ENCODE results near the gene SLC25A19. TPM values are rescaled to one million over a fixed set of nuclear protein-coding genes. Genes with fewer than 3 reads are reported as not detected.

Gene SLC25A19
- total RNA-seq, 2 donors from 2014 or later, result 53.0 to 140 TPM

DNA sequence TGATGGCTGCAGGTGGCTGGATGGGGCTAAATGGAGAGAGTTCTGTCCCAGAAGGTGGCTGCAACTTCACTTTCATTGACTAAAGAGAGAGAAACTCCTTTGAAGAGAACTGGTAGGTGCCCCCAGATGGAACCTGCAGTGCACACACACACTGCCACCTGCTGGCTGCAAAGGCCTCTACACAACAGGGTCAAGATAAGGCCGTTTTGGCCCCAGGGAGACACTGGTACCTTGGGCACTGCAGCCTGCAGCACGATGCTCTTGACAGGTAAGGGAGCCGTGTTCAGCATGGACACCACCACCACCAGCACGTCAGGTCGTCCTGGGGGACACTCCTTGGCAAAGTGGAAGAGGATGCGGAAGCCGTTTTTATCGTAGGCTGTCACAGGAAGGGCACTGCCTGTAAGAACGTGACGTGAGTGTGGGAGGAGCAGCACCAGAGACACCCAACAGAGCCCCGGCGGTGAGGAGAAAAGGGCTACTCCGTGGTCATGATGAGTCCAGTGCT is 50.5 kb downstream of the SLC25A19 start:
- peaks cover 20 to 33% of the 10 kb centered on the region in 2 donors for H3K4me1 Mint-ChIP-seq (ENCODE audit: low read depth in 2 of 2)
- peak overlapping the region; percentile 34 for H3K4me3 Mint-ChIP-seq
- H3K36me3 Mint-ChIP-seq, result peaks cover 17% of the 10 kb centered on the region
- H3K9me3 Mint-ChIP-seq, result no peaks in the 10 kb centered on the region
- DNase-seq (ENCODE audit: low spot score) (peak; percentile 70), ATAC-seq (peak; percentile 67 to 70)
- peak overlapping the region; percentile 44 to 69 for H3K27ac Mint-ChIP-seq
- H3K27me3 Mint-ChIP-seq, result no peaks in the 10 kb centered on the region

DNA sequence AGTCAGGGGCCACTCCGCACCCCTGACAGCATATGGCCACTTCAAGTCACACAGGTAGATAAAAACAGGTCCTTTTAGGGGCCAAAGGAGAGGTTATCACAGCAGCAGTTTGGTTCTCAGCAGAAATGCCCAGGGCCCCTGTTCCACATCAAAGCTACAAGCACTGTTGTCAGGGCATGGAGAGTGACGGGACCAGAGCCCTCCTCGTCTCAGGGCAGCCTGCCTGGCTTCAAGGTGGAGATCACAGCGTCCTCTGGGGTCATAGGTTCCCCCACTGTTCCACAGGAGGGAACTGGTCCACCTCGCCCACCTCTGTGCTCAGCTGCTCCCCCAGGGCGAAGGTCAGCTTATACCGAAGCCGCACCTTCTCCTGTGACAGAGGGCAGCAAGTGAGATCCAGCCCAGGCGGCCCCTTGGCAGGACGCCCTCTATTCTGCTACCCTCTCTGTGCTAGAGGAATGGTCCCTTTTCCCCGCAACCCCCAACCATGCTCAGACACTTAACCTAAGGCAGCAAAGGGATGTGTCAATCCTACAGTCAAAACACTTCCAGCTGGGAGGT is 51.1 kb downstream of the SLC25A19 start:
- Mint-ChIP-seq H3K4me1 (ENCODE audit: low read depth in 2 of 2) (peaks cover 15 to 27% of the 10 kb centered on the region in 2 donors), H3K27ac (no peak overlapping the region), H3K4me3 (no peak overlapping the region), H3K9me3 (no peaks in the 10 kb centered on the region), H3K27me3 (no peaks in the 10 kb centered on the region), H3K36me3 (peaks cover 17% of the 10 kb centered on the region)
- no peak for DNase-seq (ENCODE audit: low spot score)
- no peak for ATAC-seq

DNA sequence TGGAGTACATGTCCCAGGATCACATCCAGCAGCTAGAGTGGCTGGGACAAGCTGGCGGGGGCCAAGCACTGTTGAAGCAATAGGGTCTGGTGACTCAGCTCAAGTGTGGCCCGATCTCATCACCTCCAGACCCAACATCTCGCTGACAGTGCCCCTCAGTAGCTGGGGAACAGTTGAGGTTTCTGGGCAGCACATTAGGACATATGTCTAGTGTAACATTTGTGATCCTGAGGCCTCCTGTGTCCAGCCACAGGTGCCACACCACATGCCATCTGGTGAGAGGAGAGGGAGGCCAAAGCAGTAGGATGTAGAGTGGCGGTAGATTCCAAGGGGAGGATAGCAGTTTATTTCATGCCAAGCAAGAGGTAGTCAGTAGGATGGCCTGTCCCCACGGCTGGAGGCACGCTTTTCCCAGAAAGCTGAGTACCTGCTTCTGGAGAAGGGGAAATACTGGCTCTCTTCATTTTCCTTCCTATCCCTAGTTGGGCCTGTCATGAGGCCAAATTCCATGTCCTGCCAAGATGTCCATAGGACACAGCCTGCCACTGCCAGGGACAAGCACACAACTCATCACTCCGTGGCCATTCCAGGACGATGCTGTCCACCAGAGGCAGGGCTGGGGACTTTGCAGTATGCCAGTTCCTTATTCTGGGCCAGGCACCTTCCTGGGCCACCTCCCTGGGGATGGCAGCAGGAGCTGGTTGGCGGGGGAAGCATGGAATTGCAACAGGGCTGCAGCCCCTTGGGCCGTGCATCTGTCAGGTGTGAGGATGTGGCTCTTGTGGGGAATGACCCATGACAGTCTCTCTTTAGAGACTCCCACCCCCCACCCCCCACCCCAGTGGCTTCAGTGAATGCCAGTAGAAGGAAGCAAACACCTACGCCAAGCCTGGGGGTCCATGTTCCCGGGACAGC is 51.9 kb downstream of the SLC25A19 start:
- Mint-ChIP-seq H3K36me3 (peaks cover 19% of the 10 kb centered on the region), H3K4me1 (ENCODE audit: low read depth in 2 of 2) (peaks cover 7 to 20% of the 10 kb centered on the region in 2 donors), H3K27ac (no peak overlapping the region), H3K9me3 (no peaks in the 10 kb centered on the region), H3K27me3 (no peaks in the 10 kb centered on the region), H3K4me3 (no peak overlapping the region)
- DNase-seq (ENCODE audit: low spot score), result no peak
- no peak for ATAC-seq

DNA sequence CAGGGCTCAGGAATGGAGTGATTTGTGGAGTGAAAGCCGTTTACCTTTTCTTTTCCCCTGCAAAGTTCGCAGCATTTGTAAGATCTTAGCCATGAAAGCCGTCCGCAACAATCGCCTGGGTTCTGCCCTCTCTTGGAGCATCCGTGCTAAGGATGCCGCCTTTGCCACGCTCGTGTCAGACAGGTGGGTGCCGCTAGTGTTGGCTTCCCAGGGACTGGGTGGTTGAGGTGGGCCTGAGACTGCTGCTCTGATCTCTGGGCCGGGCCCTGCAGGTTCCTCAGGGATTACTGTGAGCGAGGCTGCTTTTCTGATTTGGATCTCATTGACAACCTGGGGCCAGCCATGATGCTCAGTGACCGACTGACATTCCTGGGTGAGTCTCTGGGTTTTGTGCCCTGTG is 56.4 kb downstream of the SLC25A19 start:
- no peak for ATAC-seq
- Mint-ChIP-seq H3K36me3 (peaks cover 16% of the 10 kb centered on the region), H3K27me3 (no peaks in the 10 kb centered on the region), H3K9me3 (no peaks in the 10 kb centered on the region), H3K4me3 (no peak overlapping the region), H3K4me1 (ENCODE audit: low read depth in 2 of 2) (no peaks in the 10 kb centered on the region), H3K27ac (no peak overlapping the region)
- DNase-seq (ENCODE audit: low spot score), result no peak

DNA sequence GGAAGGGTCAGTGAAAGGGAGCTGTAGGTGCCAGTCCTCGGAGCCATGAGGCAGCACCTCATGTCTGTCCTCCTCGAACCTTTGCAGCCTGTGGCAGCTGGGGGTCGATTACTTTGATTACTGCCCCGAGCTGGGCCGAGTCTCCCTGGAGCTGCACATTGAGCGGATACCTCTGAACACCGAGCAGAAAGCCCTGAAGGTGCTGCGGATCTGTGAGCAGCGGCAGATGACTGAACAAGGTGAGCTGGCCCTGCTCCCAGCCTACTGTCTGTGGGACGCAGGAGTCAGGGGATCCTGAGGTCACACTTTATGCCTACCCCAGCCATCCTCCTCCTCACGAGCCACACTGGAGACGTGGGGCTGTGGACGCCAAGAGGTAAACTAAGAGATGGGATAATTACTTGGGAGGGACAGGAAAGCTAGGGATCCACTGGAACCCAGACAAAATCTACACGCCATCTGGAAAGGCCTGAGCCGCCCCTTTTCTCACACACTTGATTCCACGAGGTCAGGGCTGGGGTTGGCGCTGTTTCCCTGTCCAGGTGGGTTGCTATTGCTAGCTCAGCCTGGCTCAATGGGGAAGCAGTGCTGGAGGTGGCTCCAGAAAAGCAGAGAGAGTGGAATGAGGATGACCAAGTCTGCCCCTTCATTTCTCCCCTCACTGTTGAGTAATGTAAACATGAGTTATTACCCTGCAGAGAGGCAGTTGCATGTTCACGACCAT is 57.3 kb downstream of the SLC25A19 start:
- Mint-ChIP-seq H3K4me1 (ENCODE audit: low read depth in 2 of 2) (no peaks in the 10 kb centered on the region), H3K36me3 (peaks cover 16% of the 10 kb centered on the region), H3K27ac (no peak overlapping the region), H3K4me3 (no peak overlapping the region), H3K9me3 (no peaks in the 10 kb centered on the region), H3K27me3 (no peaks in the 10 kb centered on the region)
- no peak for DNase-seq (ENCODE audit: low spot score)
- no peak for ATAC-seq

DNA sequence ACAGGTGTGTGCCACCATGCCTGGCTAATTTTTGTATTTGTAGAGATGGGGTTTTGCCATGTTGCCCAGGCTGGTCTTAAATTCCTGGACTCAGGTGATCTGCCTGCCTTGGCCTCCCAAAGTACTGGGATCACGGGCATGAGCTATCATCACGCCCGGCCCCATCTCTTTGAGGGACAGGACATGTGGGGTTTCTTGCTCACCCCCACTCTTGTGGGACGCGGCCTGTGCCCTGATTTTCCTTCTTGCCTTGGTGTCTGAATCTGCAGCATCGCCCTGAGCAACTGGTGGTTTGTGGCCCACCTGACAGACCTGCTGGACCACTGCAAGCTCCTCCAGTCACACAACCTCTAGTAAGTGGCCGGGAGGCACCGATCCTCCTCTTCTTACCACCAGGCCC is 58.2 kb downstream of the SLC25A19 start:
- H3K4me3 Mint-ChIP-seq, result no peak overlapping the region
- DNase-seq (ENCODE audit: low spot score), result no peak
- H3K9me3 Mint-ChIP-seq, result no peaks in the 10 kb centered on the region
- no peaks in the 10 kb centered on the region for H3K27me3 Mint-ChIP-seq
- no peak for ATAC-seq
- H3K36me3 Mint-ChIP-seq, result peaks cover 16% of the 10 kb centered on the region
- no peaks in the 10 kb centered on the region for H3K4me1 Mint-ChIP-seq (ENCODE audit: low read depth in 2 of 2)
- no peak overlapping the region for H3K27ac Mint-ChIP-seq

DNA sequence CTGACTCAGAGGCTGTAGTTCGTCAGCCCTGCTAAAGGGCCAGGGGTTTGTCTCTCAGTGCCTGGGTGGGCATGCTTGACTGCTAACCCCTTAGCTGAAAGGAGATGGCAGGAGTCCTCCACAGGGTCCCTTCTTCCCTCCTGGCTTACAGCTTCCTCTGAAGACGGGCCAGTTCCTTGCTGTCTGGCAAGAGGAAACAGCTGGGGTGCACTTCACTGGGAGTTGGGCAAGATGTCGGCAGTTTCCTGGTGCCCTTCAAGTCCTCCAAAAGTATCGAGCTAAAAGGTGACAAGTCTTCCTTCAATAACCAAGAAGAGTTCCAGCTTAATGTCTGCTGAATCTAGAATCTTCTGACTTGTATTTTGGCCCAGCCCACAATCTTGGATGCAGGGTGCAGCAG is 60.4 kb downstream of the SLC25A19 start:
- Mint-ChIP-seq H3K27me3 (no peaks in the 10 kb centered on the region), H3K36me3 (peaks cover 9% of the 10 kb centered on the region), H3K4me1 (ENCODE audit: low read depth in 2 of 2) (no peaks in the 10 kb centered on the region), H3K9me3 (no peaks in the 10 kb centered on the region), H3K4me3 (no peak overlapping the region), H3K27ac (no peak overlapping the region)
- DNase-seq (ENCODE audit: low spot score), result no peak
- no peak for ATAC-seq

DNA sequence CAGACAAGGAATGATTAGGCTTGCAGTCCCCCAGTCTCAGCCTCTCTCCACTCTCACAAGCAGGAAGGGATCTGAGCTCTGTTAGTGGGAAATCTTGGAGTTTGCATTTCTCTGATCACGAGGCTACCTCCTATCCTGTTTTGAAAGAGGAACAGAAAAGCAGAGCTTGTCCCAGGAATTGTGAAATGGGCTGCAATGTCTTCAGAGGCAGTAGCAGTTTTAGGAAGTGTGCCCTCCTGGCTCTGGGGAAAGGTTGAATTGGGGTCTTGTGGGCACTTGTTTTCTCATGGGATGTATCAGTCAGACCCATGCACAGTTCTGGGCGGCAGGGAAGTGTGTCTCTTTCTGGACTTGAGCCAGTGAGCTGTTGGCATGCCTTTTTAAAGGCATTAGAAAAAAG is 60.9 kb downstream of the SLC25A19 start:
- H3K27ac Mint-ChIP-seq, result no peak overlapping the region
- no peaks in the 10 kb centered on the region for H3K27me3 Mint-ChIP-seq
- ATAC-seq (no peak), DNase-seq (ENCODE audit: low spot score) (no peak)
- H3K9me3 Mint-ChIP-seq, result no peaks in the 10 kb centered on the region
- no peak overlapping the region for H3K4me3 Mint-ChIP-seq
- peaks cover 9% of the 10 kb centered on the region for H3K36me3 Mint-ChIP-seq
- no peaks in the 10 kb centered on the region for H3K4me1 Mint-ChIP-seq (ENCODE audit: low read depth in 2 of 2)

DNA sequence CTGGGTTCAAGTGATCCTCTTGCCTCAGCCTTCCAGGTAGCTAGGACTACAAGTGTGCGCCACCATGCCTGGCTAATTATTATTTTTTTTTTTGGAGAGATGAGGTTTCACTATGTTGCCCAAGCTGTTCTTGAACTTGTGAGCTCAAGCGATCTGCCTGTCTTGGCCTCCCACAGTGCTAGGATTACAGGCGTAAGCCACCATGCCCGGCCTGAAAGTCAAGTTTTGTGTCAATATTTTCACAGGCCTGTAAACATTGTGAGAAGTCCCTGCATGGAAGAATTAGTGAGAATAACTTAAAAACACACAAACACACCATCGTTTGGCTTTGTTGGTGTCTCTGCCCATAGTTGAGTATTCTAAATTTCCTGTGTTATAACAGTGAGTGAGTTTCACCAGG is 61.5 kb downstream of the SLC25A19 start:
- no peaks in the 10 kb centered on the region for H3K27me3 Mint-ChIP-seq
- H3K4me3 Mint-ChIP-seq, result no peak overlapping the region
- no peaks in the 10 kb centered on the region for H3K9me3 Mint-ChIP-seq
- H3K4me1 Mint-ChIP-seq (ENCODE audit: low read depth in 2 of 2), result no peaks in the 10 kb centered on the region
- peaks cover 9% of the 10 kb centered on the region for H3K36me3 Mint-ChIP-seq
- H3K27ac Mint-ChIP-seq, result no peak overlapping the region
- DNase-seq (ENCODE audit: low spot score) (no peak), ATAC-seq (no peak)

DNA sequence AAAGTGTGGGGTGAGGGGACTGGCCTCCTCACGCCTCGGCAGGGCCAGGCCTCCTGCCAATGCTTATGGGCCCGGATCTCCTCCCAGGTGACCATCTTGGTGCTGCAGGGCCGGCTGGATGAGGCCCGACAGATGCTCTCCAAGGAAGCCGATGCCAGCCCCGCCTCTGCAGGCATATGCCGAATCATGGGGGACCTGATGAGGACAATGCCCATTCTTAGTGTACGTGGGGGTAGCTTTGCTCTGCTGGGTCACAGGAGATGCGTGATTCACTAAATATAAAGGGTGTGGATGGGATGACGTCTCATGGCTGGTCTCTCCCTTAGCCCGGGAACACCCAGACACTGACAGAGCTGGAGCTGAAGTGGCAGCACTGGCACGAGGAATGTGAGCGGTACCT is 64.2 kb downstream of the SLC25A19 start:
- H3K9me3 Mint-ChIP-seq, result no peaks in the 10 kb centered on the region
- H3K4me3 Mint-ChIP-seq, result no peak overlapping the region
- no peak overlapping the region for H3K27ac Mint-ChIP-seq
- no peak for ATAC-seq
- H3K27me3 Mint-ChIP-seq, result no peaks in the 10 kb centered on the region
- peaks cover 8% of the 10 kb centered on the region for H3K36me3 Mint-ChIP-seq
- DNase-seq (ENCODE audit: low spot score), result no peak
- peaks cover 0 to 5% of the 10 kb centered on the region in 2 donors for H3K4me1 Mint-ChIP-seq (ENCODE audit: low read depth in 2 of 2)

Other genes starting within 250 kb of the SLC25A19 start
- gene ATP5PD, start 242.5 kb downstream of the SLC25A19 start, total RNA-seq, result 100 to 1,000 TPM; 153 to 187 TPM
- 10 to 100 TPM; 20.0 to 20.1 TPM for gene KCTD2, start 242.2 kb downstream of the SLC25A19 start, total RNA-seq
- 1 to 10 TPM; 4.6 TPM for gene SLC16A5, start 201.5 kb downstream of the SLC25A19 start, total RNA-seq
- 10 to 100 TPM; 13.3 to 13.7 TPM for gene ARMC7, start 179.5 kb downstream of the SLC25A19 start, total RNA-seq
- 10 to 100 TPM; 76.9 to 87.9 TPM for gene NT5C, start 157.7 kb downstream of the SLC25A19 start, total RNA-seq
- 100 to 1,000 TPM; 219 to 351 TPM for gene JPT1, start 134.9 kb downstream of the SLC25A19 start, total RNA-seq
- 100 to 1,000 TPM; 332 to 497 TPM for gene SUMO2, start 106.5 kb downstream of the SLC25A19 start, total RNA-seq
- gene NUP85, start 83.8 kb downstream of the SLC25A19 start, total RNA-seq, result 100 to 1,000 TPM in 1 of 2 donors, 10 to 100 TPM in 1; 94.1 to 202 TPM
- gene GGA3, start 27.8 kb downstream of the SLC25A19 start, total RNA-seq, result 100 to 1,000 TPM in 1 of 2 donors, 10 to 100 TPM in 1; 77.3 to 111 TPM
- gene MRPS7, start 27.6 kb downstream of the SLC25A19 start, total RNA-seq, result 10 to 100 TPM; 76.4 to 82.8 TPM
- 10 to 100 TPM; 32.3 to 35.2 TPM for gene MIF4GD, start 18.2 kb downstream of the SLC25A19 start, total RNA-seq
- gene GRB2, start 116.2 kb upstream of the SLC25A19 start, total RNA-seq, result 100 to 1,000 TPM; 198 to 235 TPM
- gene TMEM94, start 167.2 kb upstream of the SLC25A19 start, total RNA-seq, result 100 to 1,000 TPM in 1 of 2 donors, 10 to 100 TPM in 1; 69.9 to 106 TPM
- under 1 TPM; 0.33 to 0.98 TPM for gene CASKIN2, start 226.1 kb upstream of the SLC25A19 start, total RNA-seq
- 100 to 1,000 TPM in 1 of 2 donors, 10 to 100 TPM in 1; 37.5 to 106 TPM for gene TSEN54, start 227.1 kb upstream of the SLC25A19 start, total RNA-seq
- gene LLGL2, start 236.3 kb upstream of the SLC25A19 start, total RNA-seq, result 10 to 100 TPM; 21.4 to 34.1 TPM

Data from natural killer cell treated with Interleukin-12 subunit alpha and Interleukin-12 subunit beta and Interleukin-15 and Interleukin-18, amount 100 ng/mL, for 72 hours (primary cell).